Measurements from ENCODE around the gene SLC6A19.

SLC6A19 gene

GRCh38 chr5:1244255-1244654, 42.9 kb downstream of the SLC6A19 start:
- no peak for DNase-seq (ENCODE audit: low read depth)
- no peak overlapping the region for H3K4me3 ChIP-seq (ENCODE audit: low read depth, low read length)
- TF ChIP-seq CTCF (IDR thresholded peaks at IDR 0.05; ENCODE audit: low read depth, low read length, missing control alignments) = no peak
- in situ Hi-C loops (cut with HindIII; ENCODE audit: low sequenced_read_pairs) = no loop called here

- no peak for TF ChIP-seq CTCF (IDR thresholded peaks at IDR 0.05; ENCODE audit: low read depth, low read length, missing control alignments)
- DNase-seq (ENCODE audit: low read depth) = no peak
- no peak overlapping the region for H3K4me3 ChIP-seq (ENCODE audit: low read depth, low read length)
- in situ Hi-C loops (cut with HindIII; ENCODE audit: low sequenced_read_pairs) = no loop called here
Measured at GRCh38 chr5:1244976-1245375, 43.6 kb downstream of the SLC6A19 start.

- no peak for TF ChIP-seq CTCF (IDR thresholded peaks at IDR 0.05; ENCODE audit: low read depth, low read length, missing control alignments)
- in situ Hi-C loops (cut with HindIII; ENCODE audit: low sequenced_read_pairs) = no loop called here
- H3K4me3 ChIP-seq (ENCODE audit: low read depth, low read length) = no peak overlapping the region
- no peak for DNase-seq (ENCODE audit: low read depth)
Measured at GRCh38 chr5:1245905-1246576, 44.6 kb downstream of the SLC6A19 start.

GRCh38 chr5:1246711-1247431, 45.5 kb downstream of the SLC6A19 start:
- H3K4me3 ChIP-seq (ENCODE audit: low read depth, low read length) = no peak overlapping the region
- DNase-seq (ENCODE audit: low read depth) = no peak
- in situ Hi-C loops (cut with HindIII; ENCODE audit: low sequenced_read_pairs) = no loop called here
- TF ChIP-seq CTCF (IDR thresholded peaks at IDR 0.05; ENCODE audit: low read depth, low read length, missing control alignments) = no peak

GRCh38 chr5:1247811-1248210, 46.4 kb downstream of the SLC6A19 start:
- no peak for TF ChIP-seq CTCF (IDR thresholded peaks at IDR 0.05; ENCODE audit: low read depth, low read length, missing control alignments)
- H3K4me3 ChIP-seq (ENCODE audit: low read depth, low read length) = no peak overlapping the region
- DNase-seq (ENCODE audit: low read depth) = no peak
- in situ Hi-C loops (cut with HindIII; ENCODE audit: low sequenced_read_pairs) = no loop called here

- no peak overlapping the region for H3K4me3 ChIP-seq (ENCODE audit: low read depth, low read length)
- in situ Hi-C loops (cut with HindIII; ENCODE audit: low sequenced_read_pairs) = no loop called here
- no peak for TF ChIP-seq CTCF (IDR thresholded peaks at IDR 0.05; ENCODE audit: low read depth, low read length, missing control alignments)
- no peak for DNase-seq (ENCODE audit: low read depth)
Measured at GRCh38 chr5:1249366-1250280, 48.2 kb downstream of the SLC6A19 start.

Data from astrocyte of the cerebellum (primary cell).